ENCODE data around the gene NACA2.

The NACA2 gene

DNA sequence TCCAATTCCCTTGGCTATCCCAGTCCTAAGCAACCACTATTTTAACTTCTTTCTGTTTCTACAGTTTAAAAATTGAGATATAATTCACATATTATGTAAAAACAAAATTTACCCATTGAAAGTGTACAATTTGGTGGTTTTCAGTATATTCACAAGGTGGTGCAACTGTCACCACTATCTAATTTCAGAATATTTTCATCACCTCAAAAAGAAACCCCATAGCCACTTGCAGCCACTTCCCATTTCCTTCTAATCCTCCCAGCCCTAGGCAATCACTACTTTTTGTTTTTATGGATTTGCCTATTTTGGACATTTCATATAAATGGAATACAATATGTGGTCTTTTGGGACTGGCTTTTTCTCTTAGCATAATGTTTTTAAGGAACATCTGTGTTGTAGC, 36.1 kb upstream of the NACA2 start:
- no peaks in the 10 kb centered on the region for H3K36me3 ChIP-seq (ENCODE audit: control insufficient read depth, low read length)
- no peaks in the 10 kb centered on the region for H3K9me2 ChIP-seq (replicated peaks; ENCODE audit: control insufficient read depth, low read length)
- no peak for TF ChIP-seq EZH2phosphoT487 (IDR thresholded peaks at IDR 0.05; ENCODE audit: borderline replicate concordance, low read length)
- TF ChIP-seq CTCF (IDR thresholded peaks at IDR 0.05; ENCODE audit: low read depth, low read length, poor library complexity, severe bottlenecking): no peak
- H3K79me2 ChIP-seq (ENCODE audit: control insufficient read depth, low read length): no peaks in the 10 kb centered on the region
- H3K4me2 ChIP-seq (ENCODE audit: low read length): no peak overlapping the region
- H3K9me3 ChIP-seq (ENCODE audit: control insufficient read depth, insufficient read depth, low read length): no peaks in the 10 kb centered on the region
- H3K27me3 ChIP-seq (ENCODE audit: control insufficient read depth, low read length): no peaks in the 10 kb centered on the region
- no peak overlapping the region for H3K27ac ChIP-seq (ENCODE audit: low read depth, low read length)
- no peaks in the 10 kb centered on the region for H3K4me1 ChIP-seq (ENCODE audit: control insufficient read depth, low read length)
- no peak overlapping the region for H3K4me3 ChIP-seq (ENCODE audit: low read length)
- H4K20me1 ChIP-seq (ENCODE audit: control insufficient read depth, insufficient read depth, low read depth, low read length): no peaks in the 10 kb centered on the region
- H3F3A ChIP-seq (ENCODE audit: control insufficient read depth, insufficient read depth): no peaks in the 10 kb centered on the region

- no peaks in the 10 kb centered on the region for H3K9me3 ChIP-seq (ENCODE audit: control insufficient read depth, insufficient read depth, low read length)
- H3K79me2 ChIP-seq (ENCODE audit: control insufficient read depth, low read length): no peaks in the 10 kb centered on the region
- H3K36me3 ChIP-seq (ENCODE audit: control insufficient read depth, low read length): no peaks in the 10 kb centered on the region
- H4K20me1 ChIP-seq (ENCODE audit: control insufficient read depth, insufficient read depth, low read depth, low read length): no peaks in the 10 kb centered on the region
- H3K9me2 ChIP-seq (replicated peaks; ENCODE audit: control insufficient read depth, low read length): no peaks in the 10 kb centered on the region
- no peak for TF ChIP-seq CTCF (IDR thresholded peaks at IDR 0.05; ENCODE audit: low read depth, low read length, poor library complexity, severe bottlenecking)
- no peak for TF ChIP-seq EZH2phosphoT487 (IDR thresholded peaks at IDR 0.05; ENCODE audit: borderline replicate concordance, low read length)
- no peak overlapping the region for H3K27ac ChIP-seq (ENCODE audit: low read depth, low read length)
- H3K4me2 ChIP-seq (ENCODE audit: low read length): no peak overlapping the region
- H3K4me1 ChIP-seq (ENCODE audit: control insufficient read depth, low read length): no peaks in the 10 kb centered on the region
- H3K27me3 ChIP-seq (ENCODE audit: control insufficient read depth, low read length): no peaks in the 10 kb centered on the region
- H3K4me3 ChIP-seq (ENCODE audit: low read length): no peak overlapping the region
- no peaks in the 10 kb centered on the region for H3F3A ChIP-seq (ENCODE audit: control insufficient read depth, insufficient read depth)
Observed at GRCh38 chr17:61625564-61625963, 34.5 kb upstream of the NACA2 start.

GRCh38 chr17:61624951-61625350, 33.9 kb upstream of the NACA2 start:
- Histone ChIP-seq H3K36me3 (ENCODE audit: control insufficient read depth, low read length) (no peaks in the 10 kb centered on the region), H3K9me2 (replicated peaks; ENCODE audit: control insufficient read depth, low read length) (no peaks in the 10 kb centered on the region), H3K4me3 (ENCODE audit: low read length) (no peak overlapping the region), H3K27me3 (ENCODE audit: control insufficient read depth, low read length) (no peaks in the 10 kb centered on the region), H4K20me1 (ENCODE audit: control insufficient read depth, insufficient read depth, low read depth, low read length) (no peaks in the 10 kb centered on the region), H3K27ac (ENCODE audit: low read depth, low read length) (no peak overlapping the region), H3F3A (ENCODE audit: control insufficient read depth, insufficient read depth) (no peaks in the 10 kb centered on the region), H3K9me3 (ENCODE audit: control insufficient read depth, insufficient read depth, low read length) (no peaks in the 10 kb centered on the region), H3K4me2 (ENCODE audit: low read length) (no peak overlapping the region), H3K4me1 (ENCODE audit: control insufficient read depth, low read length) (no peaks in the 10 kb centered on the region), H3K79me2 (ENCODE audit: control insufficient read depth, low read length) (no peaks in the 10 kb centered on the region)
- no peak for TF ChIP-seq CTCF (IDR thresholded peaks at IDR 0.05; ENCODE audit: low read depth, low read length, poor library complexity, severe bottlenecking)
- TF ChIP-seq EZH2phosphoT487 (IDR thresholded peaks at IDR 0.05; ENCODE audit: borderline replicate concordance, low read length): no peak

DNA sequence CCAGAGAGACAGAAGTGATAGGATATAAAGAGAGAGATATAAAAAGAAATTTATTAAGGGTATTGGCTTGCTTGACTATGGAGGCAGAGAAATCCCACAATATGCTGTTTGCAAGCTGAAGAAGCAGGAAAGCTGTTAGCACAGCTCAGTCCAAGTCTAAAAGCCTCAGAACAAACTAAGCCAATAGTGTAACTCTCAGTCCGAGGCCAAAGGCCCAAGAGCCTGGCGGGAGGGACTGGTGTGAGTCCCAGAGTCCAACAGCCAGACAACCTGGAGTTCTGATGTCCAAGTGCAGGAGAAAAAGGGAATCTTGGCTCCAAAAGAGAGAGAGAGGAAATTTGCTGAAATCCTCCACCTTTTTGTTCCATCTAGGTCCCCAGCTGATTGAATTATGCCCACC, 30.3 kb upstream of the NACA2 start:
- H3K4me3 ChIP-seq (ENCODE audit: low read length): no peak overlapping the region
- H3K4me2 ChIP-seq (ENCODE audit: low read length): no peak overlapping the region

More for the DNA sequence above, 30.3 kb upstream of the NACA2 start:
- Histone ChIP-seq H3K36me3 (ENCODE audit: control insufficient read depth, low read length) (no peaks in the 10 kb centered on the region), H3K27me3 (ENCODE audit: control insufficient read depth, low read length) (no peaks in the 10 kb centered on the region), H3K9me3 (ENCODE audit: control insufficient read depth, insufficient read depth, low read length) (peaks cover 12% of the 10 kb centered on the region), H3K27ac (ENCODE audit: low read depth, low read length) (no peak overlapping the region), H3K4me1 (ENCODE audit: control insufficient read depth, low read length) (no peaks in the 10 kb centered on the region), H3K9me2 (replicated peaks; ENCODE audit: control insufficient read depth, low read length) (no peaks in the 10 kb centered on the region), H4K20me1 (ENCODE audit: control insufficient read depth, insufficient read depth, low read depth, low read length) (no peaks in the 10 kb centered on the region), H3K79me2 (ENCODE audit: control insufficient read depth, low read length) (no peaks in the 10 kb centered on the region), H3F3A (ENCODE audit: control insufficient read depth, insufficient read depth) (no peaks in the 10 kb centered on the region)
- TF ChIP-seq CTCF (IDR thresholded peaks at IDR 0.05; ENCODE audit: low read depth, low read length, poor library complexity, severe bottlenecking) (no peak), EZH2phosphoT487 (IDR thresholded peaks at IDR 0.05; ENCODE audit: borderline replicate concordance, low read length) (no peak)
